Measurements from ENCODE around the gene CFAP210.

Gene CFAP210

DNA sequence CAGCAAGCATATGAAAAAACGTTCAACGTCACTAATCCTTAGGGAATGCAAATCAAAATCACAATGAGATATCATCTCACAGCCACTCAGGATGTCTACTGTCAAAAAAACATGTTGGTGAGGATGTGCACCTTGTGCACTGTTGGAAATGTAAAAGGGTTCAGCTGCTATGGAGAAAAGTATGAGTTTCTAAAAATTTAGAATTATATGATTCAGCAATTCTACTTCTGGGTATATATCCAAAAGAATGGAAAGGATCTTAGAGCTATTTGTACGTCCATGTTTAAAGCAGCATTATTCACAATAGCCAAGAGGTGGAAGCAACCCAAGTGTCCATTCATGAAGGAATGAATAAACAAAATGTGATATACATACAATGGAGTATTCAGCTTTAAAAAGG, 50.0 kb downstream of the CFAP210 start:
- H3K36me3 ChIP-seq (ENCODE audit: control insufficient read depth in 2 of 2, insufficient read depth in 1 of 2, low read length in 2 of 2), result no peaks in the 10 kb centered on the region
- POLR2A ChIA-PET, result no interaction called here
- H3K9me3 ChIP-seq (ENCODE audit: control insufficient read depth, insufficient read depth, low read depth, low read length), result no peaks in the 10 kb centered on the region
- no peaks in the 10 kb centered on the region for H3K4me1 ChIP-seq (ENCODE audit: control insufficient read depth, insufficient read depth, low read length)
- CTCF ChIA-PET, result no interaction called here
- no peak overlapping the region for H3K4me3 ChIP-seq (ENCODE audit: low read depth, low read length)
- no peak overlapping the region for H3K27ac ChIP-seq (ENCODE audit: extremely low read depth, low read depth, low read length)
- no peak for TF ChIP-seq ZNF510 (tag by site-specific recombination; IDR thresholded peaks at IDR 0.05; ENCODE audit: insufficient replicate concordance)
- no peak for TF ChIP-seq ZNF514 (tag by site-specific recombination; IDR thresholded peaks at IDR 0.05)
- no peak for TF ChIP-seq ZNF664 (tag by site-specific recombination; IDR thresholded peaks at IDR 0.05)
- TF ChIP-seq ZNF558 (tag by site-specific recombination; IDR thresholded peaks at IDR 0.05), result no peak
- no peak for TF ChIP-seq ZNF792 (tag by site-specific recombination; IDR thresholded peaks at IDR 0.05)
- TF ChIP-seq ZNF274 (IDR thresholded peaks at IDR 0.05; ENCODE audit: low read length), result no peak
- no peak for TF ChIP-seq ZNF274 (tag by site-specific recombination; IDR thresholded peaks at IDR 0.05; ENCODE audit: borderline replicate concordance)
- TF ChIP-seq ZNF391 (tag by site-specific recombination; IDR thresholded peaks at IDR 0.05; ENCODE audit: borderline replicate concordance, low read depth), result no peak
- no peak for TF ChIP-seq ZNF174 (tag by site-specific recombination; IDR thresholded peaks at IDR 0.05)
- TF ChIP-seq ZNF544 (tag by site-specific recombination; IDR thresholded peaks at IDR 0.05), result no peak
- TF ChIP-seq, protein P1, sequence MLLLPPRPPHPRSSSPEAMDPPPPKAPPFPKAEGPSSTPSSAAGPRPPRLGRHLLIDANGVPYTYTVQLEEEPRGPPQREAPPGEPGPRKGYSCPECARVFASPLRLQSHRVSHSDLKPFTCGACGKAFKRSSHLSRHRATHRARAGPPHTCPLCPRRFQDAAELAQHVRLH (tag by site-specific recombination; IDR thresholded peaks at IDR 0.05), result no peak
- no peak for TF ChIP-seq OVOL3 (tag by site-specific recombination; IDR thresholded peaks at IDR 0.05)
- TF ChIP-seq, protein P2, sequence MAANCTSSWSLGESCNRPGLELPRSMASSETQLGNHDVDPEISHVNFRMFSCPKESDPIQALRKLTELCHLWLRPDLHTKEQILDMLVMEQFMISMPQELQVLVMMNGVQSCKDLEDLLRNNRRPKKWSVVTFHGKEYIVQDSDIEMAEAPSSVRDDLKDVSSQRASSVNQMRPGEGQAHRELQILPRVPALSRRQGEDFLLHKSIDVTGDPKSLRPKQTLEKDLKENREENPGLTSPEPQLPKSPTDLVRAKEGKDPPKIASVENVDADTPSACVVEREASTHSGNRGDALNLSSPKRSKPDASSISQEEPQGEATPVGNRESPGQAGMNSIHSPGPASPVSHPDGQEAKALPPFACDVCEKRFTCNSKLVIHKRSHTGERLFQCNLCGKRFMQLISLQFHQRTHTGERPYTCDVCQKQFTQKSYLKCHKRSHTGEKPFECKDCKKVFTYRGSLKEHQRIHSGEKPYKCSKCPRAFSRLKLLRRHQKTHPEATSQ (tag by site-specific recombination; IDR thresholded peaks at IDR 0.05), result no peak
- TF ChIP-seq ZNF629 (tag by site-specific recombination; IDR thresholded peaks at IDR 0.05), result no peak
- TF ChIP-seq ZNF302 (tag by site-specific recombination; IDR thresholded peaks at IDR 0.05; ENCODE audit: low read depth), result no peak
- TF ChIP-seq ZNF660 (tag by site-specific recombination; IDR thresholded peaks at IDR 0.05), result no peak

DNA sequence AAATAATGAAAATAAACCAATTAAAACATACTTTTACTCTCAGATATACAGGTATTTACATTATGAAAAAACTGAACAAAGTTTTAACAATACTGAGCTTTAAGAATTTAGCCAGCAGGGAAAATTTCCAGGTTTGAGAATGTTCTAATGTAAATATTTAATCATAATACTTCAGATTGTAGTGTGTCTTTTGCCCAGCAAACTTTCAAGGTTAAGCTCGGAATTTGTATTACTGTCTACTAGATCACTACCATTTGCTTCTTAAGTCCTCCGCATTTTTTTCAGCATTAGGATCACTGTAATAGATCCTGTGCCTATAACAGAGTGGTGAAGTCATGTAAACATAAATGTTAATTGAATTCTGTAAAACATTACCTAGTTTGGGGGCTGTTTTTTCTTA, 52.7 kb downstream of the CFAP210 start:
- ChIA-PET POLR2A (no interaction called here), CTCF (interaction anchor here (0.6 kb wide), 1 partner anchor 236 kb away, joined by 4 read pairs; no protein-coding TSS in a partner anchor)
- Histone ChIP-seq H3K36me3 (ENCODE audit: control insufficient read depth in 2 of 2, insufficient read depth in 1 of 2, low read length in 2 of 2) (peaks cover 13% of the 10 kb centered on the region in 2 experiments), H3K4me1 (ENCODE audit: control insufficient read depth, insufficient read depth, low read length) (no peaks in the 10 kb centered on the region), H3K4me3 (ENCODE audit: low read depth, low read length) (no peak overlapping the region), H3K9me3 (ENCODE audit: control insufficient read depth, insufficient read depth, low read depth, low read length) (no peaks in the 10 kb centered on the region), H3K27ac (ENCODE audit: extremely low read depth, low read depth, low read length) (no peak overlapping the region)
- TF ChIP-seq, protein P3, sequence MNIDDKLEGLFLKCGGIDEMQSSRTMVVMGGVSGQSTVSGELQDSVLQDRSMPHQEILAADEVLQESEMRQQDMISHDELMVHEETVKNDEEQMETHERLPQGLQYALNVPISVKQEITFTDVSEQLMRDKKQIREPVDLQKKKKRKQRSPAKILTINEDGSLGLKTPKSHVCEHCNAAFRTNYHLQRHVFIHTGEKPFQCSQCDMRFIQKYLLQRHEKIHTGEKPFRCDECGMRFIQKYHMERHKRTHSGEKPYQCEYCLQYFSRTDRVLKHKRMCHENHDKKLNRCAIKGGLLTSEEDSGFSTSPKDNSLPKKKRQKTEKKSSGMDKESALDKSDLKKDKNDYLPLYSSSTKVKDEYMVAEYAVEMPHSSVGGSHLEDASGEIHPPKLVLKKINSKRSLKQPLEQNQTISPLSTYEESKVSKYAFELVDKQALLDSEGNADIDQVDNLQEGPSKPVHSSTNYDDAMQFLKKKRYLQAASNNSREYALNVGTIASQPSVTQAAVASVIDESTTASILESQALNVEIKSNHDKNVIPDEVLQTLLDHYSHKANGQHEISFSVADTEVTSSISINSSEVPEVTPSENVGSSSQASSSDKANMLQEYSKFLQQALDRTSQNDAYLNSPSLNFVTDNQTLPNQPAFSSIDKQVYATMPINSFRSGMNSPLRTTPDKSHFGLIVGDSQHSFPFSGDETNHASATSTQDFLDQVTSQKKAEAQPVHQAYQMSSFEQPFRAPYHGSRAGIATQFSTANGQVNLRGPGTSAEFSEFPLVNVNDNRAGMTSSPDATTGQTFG (tag by site-specific recombination; IDR thresholded peaks at IDR 0.05; ENCODE audit: borderline replicate concordance), result no peak
- TF ChIP-seq ZNF169 (tag by site-specific recombination; IDR thresholded peaks at IDR 0.05), result no peak
- TF ChIP-seq ZNF473 (tag by site-specific recombination; IDR thresholded peaks at IDR 0.05), result no peak
- TF ChIP-seq, protein P4, sequence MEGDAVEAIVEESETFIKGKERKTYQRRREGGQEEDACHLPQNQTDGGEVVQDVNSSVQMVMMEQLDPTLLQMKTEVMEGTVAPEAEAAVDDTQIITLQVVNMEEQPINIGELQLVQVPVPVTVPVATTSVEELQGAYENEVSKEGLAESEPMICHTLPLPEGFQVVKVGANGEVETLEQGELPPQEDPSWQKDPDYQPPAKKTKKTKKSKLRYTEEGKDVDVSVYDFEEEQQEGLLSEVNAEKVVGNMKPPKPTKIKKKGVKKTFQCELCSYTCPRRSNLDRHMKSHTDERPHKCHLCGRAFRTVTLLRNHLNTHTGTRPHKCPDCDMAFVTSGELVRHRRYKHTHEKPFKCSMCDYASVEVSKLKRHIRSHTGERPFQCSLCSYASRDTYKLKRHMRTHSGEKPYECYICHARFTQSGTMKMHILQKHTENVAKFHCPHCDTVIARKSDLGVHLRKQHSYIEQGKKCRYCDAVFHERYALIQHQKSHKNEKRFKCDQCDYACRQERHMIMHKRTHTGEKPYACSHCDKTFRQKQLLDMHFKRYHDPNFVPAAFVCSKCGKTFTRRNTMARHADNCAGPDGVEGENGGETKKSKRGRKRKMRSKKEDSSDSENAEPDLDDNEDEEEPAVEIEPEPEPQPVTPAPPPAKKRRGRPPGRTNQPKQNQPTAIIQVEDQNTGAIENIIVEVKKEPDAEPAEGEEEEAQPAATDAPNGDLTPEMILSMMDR (tag by site-specific recombination; IDR thresholded peaks at IDR 0.05), result no peak
- TF ChIP-seq, protein P5, sequence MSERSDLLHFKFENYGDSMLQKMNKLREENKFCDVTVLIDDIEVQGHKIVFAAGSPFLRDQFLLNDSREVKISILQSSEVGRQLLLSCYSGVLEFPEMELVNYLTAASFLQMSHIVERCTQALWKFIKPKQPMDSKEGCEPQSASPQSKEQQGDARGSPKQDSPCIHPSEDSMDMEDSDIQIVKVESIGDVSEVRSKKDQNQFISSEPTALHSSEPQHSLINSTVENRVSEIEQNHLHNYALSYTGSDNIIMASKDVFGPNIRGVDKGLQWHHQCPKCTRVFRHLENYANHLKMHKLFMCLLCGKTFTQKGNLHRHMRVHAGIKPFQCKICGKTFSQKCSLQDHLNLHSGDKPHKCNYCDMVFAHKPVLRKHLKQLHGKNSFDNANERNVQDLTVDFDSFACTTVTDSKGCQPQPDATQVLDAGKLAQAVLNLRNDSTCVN (tag by site-specific recombination; optimal IDR thresholded peaks at IDR 0.05), result no peak
- TF ChIP-seq GLIS2 (tag by site-specific recombination; IDR thresholded peaks at IDR 0.05), result no peak
- TF ChIP-seq ZNF76 (tag by site-specific recombination; IDR thresholded peaks at IDR 0.05; ENCODE audit: borderline replicate concordance, low read depth), result no peak
- no peak for TF ChIP-seq YY1 (tag by site-specific recombination; IDR thresholded peaks at IDR 0.05)
- TF ChIP-seq, protein P6, sequence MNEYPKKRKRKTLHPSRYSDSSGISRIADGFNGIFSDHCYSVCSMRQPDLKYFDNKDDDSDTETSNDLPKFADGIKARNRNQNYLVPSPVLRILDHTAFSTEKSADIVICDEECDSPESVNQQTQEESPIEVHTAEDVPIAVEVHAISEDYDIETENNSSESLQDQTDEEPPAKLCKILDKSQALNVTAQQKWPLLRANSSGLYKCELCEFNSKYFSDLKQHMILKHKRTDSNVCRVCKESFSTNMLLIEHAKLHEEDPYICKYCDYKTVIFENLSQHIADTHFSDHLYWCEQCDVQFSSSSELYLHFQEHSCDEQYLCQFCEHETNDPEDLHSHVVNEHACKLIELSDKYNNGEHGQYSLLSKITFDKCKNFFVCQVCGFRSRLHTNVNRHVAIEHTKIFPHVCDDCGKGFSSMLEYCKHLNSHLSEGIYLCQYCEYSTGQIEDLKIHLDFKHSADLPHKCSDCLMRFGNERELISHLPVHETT (tag by site-specific recombination; IDR thresholded peaks at IDR 0.05), result no peak

Measured in HEK293 (cell line).